Panc1 (cell line): ENCODE results near the gene NCAM1. TPM values are rescaled to one million over a fixed set of nuclear protein-coding genes. Genes with fewer than 3 reads are reported as not detected.

Experiments
- ATAC-seq: fragments of 200-7000 bp; cut with Tn5 transposase; 2 replicates; pipeline ENCODE4 v1.9.1; 2020; ENCODE audit warnings: mild to moderate bottlenecking, moderate library complexity
- BruUV-seq: library from RNA; stranded (reverse); fragments of 400-500 nt; replicated peaks from 2 replicates; lab custom pipeline; 2021; lab: Mats Ljungman, UMichigan
- CTCF ChIA-PET: fragments of 300-600 bp; sonication (Branson Sonifier 250); formaldehyde crosslinking; loops from one replicate; lab custom pipeline; 2022; ENCODE audit warnings: antibody characterized with exemption; lab: Charles Lee
- POLR2A ChIA-PET: fragments of 300-600 bp; sonication (Branson Sonifier 250); formaldehyde crosslinking; loops from one replicate; lab custom pipeline; 2022; ENCODE audit warnings: antibody characterized with exemption; lab: Charles Lee
- DNase-seq: peaks from one replicate; pipeline ENCODE4 v3.0.0-alpha.2; 2010; ENCODE audit warnings: low read depth, low spot score
- H3K27ac ChIP-seq: 2 replicates; pipeline ENCODE4 v1.5.1; 2011; ENCODE audit warnings: mild to moderate bottlenecking, low read length, inconsistent platforms
- H3K27me3 ChIP-seq: fragments of 200-500 bp; sonication (Bioruptor generic); 2 replicates; pipeline ENCODE4 v1.6.0; 2014; ENCODE audit warnings: low read length, inconsistent platforms; ENCODE audit not compliant: control insufficient read depth, insufficient read depth
- H3K36me3 ChIP-seq: fragments of 200-500 bp; sonication (Bioruptor generic); 2 replicates; pipeline ENCODE4 v1.5.1; 2014; ENCODE audit warnings: inconsistent platforms, mild to moderate bottlenecking, low read length, moderate library complexity; ENCODE audit not compliant: control insufficient read depth, insufficient read depth
- H3K4me1 ChIP-seq: 2 replicates; pipeline ENCODE4 v1.5.1; 2011; ENCODE audit warnings: inconsistent platforms, mild to moderate bottlenecking, low read length, moderate library complexity; ENCODE audit not compliant: control insufficient read depth, insufficient read depth
- H3K4me3 ChIP-seq, 2 experiments: 2 replicates each; pipeline ENCODE4 v1.5.1; 2011 to 2012; ENCODE audit warnings: low read depth in 2 of 2, low read length in 2 of 2, mild to moderate bottlenecking in 2 of 2, inconsistent platforms in 1 of 2, moderate library complexity in 1 of 2
- H3K9me3 ChIP-seq: fragments of 200-500 bp; sonication (Bioruptor generic); 2 replicates; pipeline ENCODE4 v1.5.1; 2014; ENCODE audit warnings: low read depth, mild to moderate bottlenecking, inconsistent platforms, low read length, moderate library complexity; ENCODE audit not compliant: control insufficient read depth, insufficient read depth
- POLR2AphosphoS5 ChIP-seq: IDR thresholded peaks from 2 replicates; pipeline ENCODE4 v1.6.1; 2012; ENCODE audit warnings: mild to moderate bottlenecking, low read depth, low read length, moderate library complexity
- SIN3A ChIP-seq: IDR thresholded peaks from 2 replicates; pipeline ENCODE4 v1.6.1; 2012; ENCODE audit warnings: low read depth, mild to moderate bottlenecking, low read length, moderate library complexity, borderline replicate concordance; ENCODE audit not compliant: insufficient read depth
- TCF7L2 ChIP-seq: IDR thresholded peaks from 2 replicates; pipeline ENCODE4 v1.6.1; 2011; ENCODE audit warnings: mild to moderate bottlenecking, low read depth, low read length, inconsistent platforms
- in situ Hi-C: cut with HindIII; loops from 2 replicates; pipeline ENCODE4 v1.10.0; 2016; ENCODE audit warnings: low sequenced_read_pairs, low pct_unique_long_range_greater_than_20kb
- intact Hi-C: fragments of 100-400 bp; cut with micrococcal nuclease; formaldehyde crosslinking; loops from one replicate; pipeline ENCODE4 v1.10.0; 2022; ENCODE audit not compliant: unreplicated experiment
- total RNA-seq: library from RNA; stranded (reverse); gene quantifications from one replicate; pipeline ENCODE4 v1.2.1, GENCODE V29; 2021; ENCODE audit not compliant: unreplicated experiment
- TF ChIP-seq, protein P1 (sequence below), 2 experiments: IDR thresholded peaks; 2 replicates each; pipeline ENCODE4 v1.6.1; 2011 to 2012; ENCODE audit warnings: low read depth in 2 of 2, control low read depth in 1 of 2, low read length in 1 of 2, mild to moderate bottlenecking in 1 of 2, moderate library complexity in 1 of 2; ENCODE audit not compliant: insufficient read depth in 1 of 2
- TF ChIP-seq, protein P2 (sequence below): fragments of 450-650 bp; IDR thresholded peaks from 2 replicates; pipeline ENCODE4 v1.5.1; 2017; ENCODE audit warnings: mild to moderate bottlenecking

NCAM1 gene
- total RNA-seq, 1 experiment from 2014 or later: 0.18 TPM

DNA sequence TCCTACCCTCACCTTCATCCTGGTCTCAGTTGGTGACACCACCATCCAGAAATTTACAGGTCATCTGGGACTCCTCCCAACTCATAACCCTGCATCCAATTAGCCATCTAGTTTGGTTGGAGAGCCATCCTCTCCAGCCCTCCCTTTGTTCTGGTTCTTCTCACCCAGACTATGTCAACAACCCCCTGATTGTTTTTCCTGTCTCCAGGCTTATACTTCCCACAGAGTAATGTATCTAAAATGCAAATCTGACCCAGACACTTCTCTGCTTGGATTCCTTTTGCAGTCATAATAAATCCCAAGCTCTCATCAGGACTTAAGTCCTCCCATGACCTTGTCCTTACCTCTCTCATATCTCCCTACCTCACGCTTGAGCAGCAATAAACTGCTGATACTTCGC, 356.1 kb downstream of the NCAM1 start:
- Histone ChIP-seq H3K4me1 (peaks cover 15% of the 10 kb centered on the region), H3K27me3 (no peaks in the 10 kb centered on the region), H3K4me3 (no peak overlapping the region), H3K27ac (no peak overlapping the region), H3K36me3 (no peaks in the 10 kb centered on the region), H3K9me3 (no peaks in the 10 kb centered on the region)
- POLR2A ChIA-PET: no interaction called here
- in situ Hi-C loops: no loop called here
- no TSS peak for BruUV-seq
- DNase-seq: no peak
- intact Hi-C loops: no loop called here
- CTCF ChIA-PET: no interaction called here
- ATAC-seq: no peak
- TF ChIP-seq, protein P1, sequence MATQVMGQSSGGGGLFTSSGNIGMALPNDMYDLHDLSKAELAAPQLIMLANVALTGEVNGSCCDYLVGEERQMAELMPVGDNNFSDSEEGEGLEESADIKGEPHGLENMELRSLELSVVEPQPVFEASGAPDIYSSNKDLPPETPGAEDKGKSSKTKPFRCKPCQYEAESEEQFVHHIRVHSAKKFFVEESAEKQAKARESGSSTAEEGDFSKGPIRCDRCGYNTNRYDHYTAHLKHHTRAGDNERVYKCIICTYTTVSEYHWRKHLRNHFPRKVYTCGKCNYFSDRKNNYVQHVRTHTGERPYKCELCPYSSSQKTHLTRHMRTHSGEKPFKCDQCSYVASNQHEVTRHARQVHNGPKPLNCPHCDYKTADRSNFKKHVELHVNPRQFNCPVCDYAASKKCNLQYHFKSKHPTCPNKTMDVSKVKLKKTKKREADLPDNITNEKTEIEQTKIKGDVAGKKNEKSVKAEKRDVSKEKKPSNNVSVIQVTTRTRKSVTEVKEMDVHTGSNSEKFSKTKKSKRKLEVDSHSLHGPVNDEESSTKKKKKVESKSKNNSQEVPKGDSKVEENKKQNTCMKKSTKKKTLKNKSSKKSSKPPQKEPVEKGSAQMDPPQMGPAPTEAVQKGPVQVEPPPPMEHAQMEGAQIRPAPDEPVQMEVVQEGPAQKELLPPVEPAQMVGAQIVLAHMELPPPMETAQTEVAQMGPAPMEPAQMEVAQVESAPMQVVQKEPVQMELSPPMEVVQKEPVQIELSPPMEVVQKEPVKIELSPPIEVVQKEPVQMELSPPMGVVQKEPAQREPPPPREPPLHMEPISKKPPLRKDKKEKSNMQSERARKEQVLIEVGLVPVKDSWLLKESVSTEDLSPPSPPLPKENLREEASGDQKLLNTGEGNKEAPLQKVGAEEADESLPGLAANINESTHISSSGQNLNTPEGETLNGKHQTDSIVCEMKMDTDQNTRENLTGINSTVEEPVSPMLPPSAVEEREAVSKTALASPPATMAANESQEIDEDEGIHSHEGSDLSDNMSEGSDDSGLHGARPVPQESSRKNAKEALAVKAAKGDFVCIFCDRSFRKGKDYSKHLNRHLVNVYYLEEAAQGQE (IDR thresholded peaks at IDR 0.05; ENCODE audit: insufficient read depth in 1 of 2, low read depth in 2 of 2, low read length in 1 of 2): no peak
- TF ChIP-seq POLR2AphosphoS5 (no peak), SIN3A (no peak), TCF7L2 (no peak)
- TF ChIP-seq, protein P2, sequence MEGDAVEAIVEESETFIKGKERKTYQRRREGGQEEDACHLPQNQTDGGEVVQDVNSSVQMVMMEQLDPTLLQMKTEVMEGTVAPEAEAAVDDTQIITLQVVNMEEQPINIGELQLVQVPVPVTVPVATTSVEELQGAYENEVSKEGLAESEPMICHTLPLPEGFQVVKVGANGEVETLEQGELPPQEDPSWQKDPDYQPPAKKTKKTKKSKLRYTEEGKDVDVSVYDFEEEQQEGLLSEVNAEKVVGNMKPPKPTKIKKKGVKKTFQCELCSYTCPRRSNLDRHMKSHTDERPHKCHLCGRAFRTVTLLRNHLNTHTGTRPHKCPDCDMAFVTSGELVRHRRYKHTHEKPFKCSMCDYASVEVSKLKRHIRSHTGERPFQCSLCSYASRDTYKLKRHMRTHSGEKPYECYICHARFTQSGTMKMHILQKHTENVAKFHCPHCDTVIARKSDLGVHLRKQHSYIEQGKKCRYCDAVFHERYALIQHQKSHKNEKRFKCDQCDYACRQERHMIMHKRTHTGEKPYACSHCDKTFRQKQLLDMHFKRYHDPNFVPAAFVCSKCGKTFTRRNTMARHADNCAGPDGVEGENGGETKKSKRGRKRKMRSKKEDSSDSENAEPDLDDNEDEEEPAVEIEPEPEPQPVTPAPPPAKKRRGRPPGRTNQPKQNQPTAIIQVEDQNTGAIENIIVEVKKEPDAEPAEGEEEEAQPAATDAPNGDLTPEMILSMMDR: no peak

DNA sequence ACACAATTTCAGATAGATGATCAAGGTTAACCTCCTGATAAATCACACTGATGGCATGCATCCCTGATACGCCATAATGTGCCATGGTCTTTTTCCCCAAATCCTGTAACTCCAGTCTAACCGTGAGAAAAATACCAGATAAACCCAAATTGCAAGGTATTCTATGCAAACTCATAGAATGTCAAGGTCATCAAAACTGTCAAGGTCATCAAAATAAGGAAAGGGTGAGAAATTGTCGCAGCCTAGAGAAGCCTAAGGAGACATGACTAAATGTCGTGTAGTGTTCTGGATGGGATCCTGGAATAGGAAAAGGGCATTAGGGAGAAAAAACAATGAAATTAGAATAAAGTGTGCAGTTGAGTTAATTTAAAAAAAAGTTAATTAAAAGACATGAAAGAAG, 357.9 kb downstream of the NCAM1 start:
- H3K27ac ChIP-seq: no peak overlapping the region
- CTCF ChIA-PET: no interaction called here
- H3K36me3 ChIP-seq: no peaks in the 10 kb centered on the region
- H3K4me1 ChIP-seq: peaks cover 9% of the 10 kb centered on the region
- intact Hi-C loops: no loop called here
- DNase-seq (no peak), ATAC-seq (no peak)
- H3K9me3 ChIP-seq: no peaks in the 10 kb centered on the region
- H3K4me3 ChIP-seq: no peak overlapping the region
- BruUV-seq: no TSS peak
- H3K27me3 ChIP-seq: no peaks in the 10 kb centered on the region
- TF ChIP-seq, protein P2: no peak
- TF ChIP-seq POLR2AphosphoS5 (no peak), TCF7L2 (no peak), SIN3A (no peak)
- TF ChIP-seq, protein P1 (IDR thresholded peaks at IDR 0.05; ENCODE audit: insufficient read depth in 1 of 2, low read depth in 2 of 2, low read length in 1 of 2): no peak
- in situ Hi-C loops: no loop called here
- POLR2A ChIA-PET: no interaction called here
